OCI-LY3 (cell line): ENCODE measurements around the gene DEDD2.

Source experiments
- H2AFZ ChIP-seq: fragments of 200-600, 300-600 bp; shearing (Covaris generic); 2 replicates; pipeline ENCODE4 v1.6.0; 2014; ENCODE audit warnings: antibody characterized with exemption, low read depth, low read length
- H3K27ac ChIP-seq: fragments of 200-600, 300-600 bp; sonication (generic); 2 replicates; pipeline ENCODE4 v1.5.1; 2014; ENCODE audit warnings: mild to moderate bottlenecking, low read length, moderate library complexity, mixed read lengths
- H3K27me3 ChIP-seq: fragments of 200-600, 300-600 bp; sonication (generic); 2 replicates; pipeline ENCODE4 v1.6.1; 2014; ENCODE audit warnings: low read depth, low read length, mixed read lengths
- H3K36me3 ChIP-seq: fragments of 200-600, 300-600 bp; sonication (generic); replicated peaks from 2 replicates; pipeline ENCODE3; 2014; ENCODE audit warnings: low read depth, low read length, mixed read lengths
- H3K4me1 ChIP-seq: fragments of 300-600, 200-600 bp; sonication (generic); 2 replicates; pipeline ENCODE4 v1.6.1; 2014; ENCODE audit warnings: low read length, mixed read lengths
- H3K4me2 ChIP-seq: fragments of 200-600, 300-600 bp; sonication (generic); 2 replicates; pipeline ENCODE4 v1.6.1; 2014; ENCODE audit warnings: low read length, mixed read lengths
- H3K4me3 ChIP-seq: fragments of 300-600, 200-600 bp; sonication (generic); 2 replicates; pipeline ENCODE4 v1.5.1; 2014; ENCODE audit warnings: antibody characterized with exemption, mild to moderate bottlenecking, low read length, moderate library complexity
- H3K79me2 ChIP-seq: fragments of 300-600, 200-600 bp; shearing (Covaris generic); 2 replicates; pipeline ENCODE4 v1.6.1; 2014; ENCODE audit warnings: mild to moderate bottlenecking, low read length, mixed read lengths
- H3K9ac ChIP-seq: fragments of 300-600, 200-600 bp; shearing (Covaris generic); 2 replicates; pipeline ENCODE4 v1.6.0; 2014; ENCODE audit warnings: mild to moderate bottlenecking, low read length, moderate library complexity
- H3K9me3 ChIP-seq: fragments of 200-600, 300-600 bp; shearing (Covaris generic); 2 replicates; pipeline ENCODE4 v1.6.1; 2014; ENCODE audit warnings: low read length, mixed read lengths; ENCODE audit not compliant: insufficient read depth
- H4K20me1 ChIP-seq: fragments of 200-600, 300-600 bp; sonication (generic); 2 replicates; pipeline ENCODE4 v1.6.1; 2016; ENCODE audit warnings: low read length, mixed read lengths; ENCODE audit not compliant: insufficient read depth
- EZH2phosphoT487 ChIP-seq: fragments of 200-600 bp; shearing (Covaris generic); IDR thresholded peaks from 2 replicates; pipeline ENCODE4 v1.6.1; 2018; ENCODE audit warnings: antibody characterized with exemption, mixed run types, low read depth
- TF ChIP-seq, protein P1 (sequence below): fragments of 200-600, 300-600 bp; sonication (generic); IDR thresholded peaks from 2 replicates; pipeline ENCODE4 v1.5.1; 2014; ENCODE audit warnings: antibody characterized with exemption, low read length, low read depth

DEDD2 gene

DNA sequence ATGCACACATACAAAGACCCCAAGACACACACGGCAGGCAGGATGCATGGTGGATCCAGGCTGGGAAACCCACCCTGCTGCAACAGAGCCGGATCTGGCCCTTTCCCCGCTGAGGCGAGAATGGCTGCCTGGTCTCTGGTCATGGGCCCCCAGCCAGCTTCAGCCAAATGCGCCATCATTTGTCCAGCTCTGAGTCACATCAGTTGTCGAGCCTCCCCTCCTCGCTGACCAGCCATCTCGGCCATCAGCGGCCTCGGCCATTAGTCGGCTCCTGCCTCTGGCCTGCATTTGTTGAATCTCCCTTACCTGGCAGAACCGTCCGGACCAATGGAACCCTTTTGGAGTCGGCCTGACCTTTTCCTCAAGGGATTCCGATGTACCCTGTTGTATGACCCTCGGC, 46.8 kb downstream of the DEDD2 start:
- H3K4me3 ChIP-seq: no peak overlapping the region
- H3K4me1 ChIP-seq: no peaks in the 10 kb centered on the region
- TF ChIP-seq EZH2phosphoT487: no peak
- TF ChIP-seq, protein P1, sequence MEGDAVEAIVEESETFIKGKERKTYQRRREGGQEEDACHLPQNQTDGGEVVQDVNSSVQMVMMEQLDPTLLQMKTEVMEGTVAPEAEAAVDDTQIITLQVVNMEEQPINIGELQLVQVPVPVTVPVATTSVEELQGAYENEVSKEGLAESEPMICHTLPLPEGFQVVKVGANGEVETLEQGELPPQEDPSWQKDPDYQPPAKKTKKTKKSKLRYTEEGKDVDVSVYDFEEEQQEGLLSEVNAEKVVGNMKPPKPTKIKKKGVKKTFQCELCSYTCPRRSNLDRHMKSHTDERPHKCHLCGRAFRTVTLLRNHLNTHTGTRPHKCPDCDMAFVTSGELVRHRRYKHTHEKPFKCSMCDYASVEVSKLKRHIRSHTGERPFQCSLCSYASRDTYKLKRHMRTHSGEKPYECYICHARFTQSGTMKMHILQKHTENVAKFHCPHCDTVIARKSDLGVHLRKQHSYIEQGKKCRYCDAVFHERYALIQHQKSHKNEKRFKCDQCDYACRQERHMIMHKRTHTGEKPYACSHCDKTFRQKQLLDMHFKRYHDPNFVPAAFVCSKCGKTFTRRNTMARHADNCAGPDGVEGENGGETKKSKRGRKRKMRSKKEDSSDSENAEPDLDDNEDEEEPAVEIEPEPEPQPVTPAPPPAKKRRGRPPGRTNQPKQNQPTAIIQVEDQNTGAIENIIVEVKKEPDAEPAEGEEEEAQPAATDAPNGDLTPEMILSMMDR: no peak
- no peak overlapping the region for H3K9ac ChIP-seq
- H3K4me2 ChIP-seq: no peak overlapping the region
- no peaks in the 10 kb centered on the region for H3K9me3 ChIP-seq
- no peaks in the 10 kb centered on the region for H4K20me1 ChIP-seq
- H3K79me2 ChIP-seq: no peaks in the 10 kb centered on the region
- peaks cover 2% of the 10 kb centered on the region for H3K27me3 ChIP-seq
- H2AFZ ChIP-seq: no peak overlapping the region
- no peaks in the 10 kb centered on the region for H3K36me3 ChIP-seq
- no peak overlapping the region for H3K27ac ChIP-seq

DNA sequence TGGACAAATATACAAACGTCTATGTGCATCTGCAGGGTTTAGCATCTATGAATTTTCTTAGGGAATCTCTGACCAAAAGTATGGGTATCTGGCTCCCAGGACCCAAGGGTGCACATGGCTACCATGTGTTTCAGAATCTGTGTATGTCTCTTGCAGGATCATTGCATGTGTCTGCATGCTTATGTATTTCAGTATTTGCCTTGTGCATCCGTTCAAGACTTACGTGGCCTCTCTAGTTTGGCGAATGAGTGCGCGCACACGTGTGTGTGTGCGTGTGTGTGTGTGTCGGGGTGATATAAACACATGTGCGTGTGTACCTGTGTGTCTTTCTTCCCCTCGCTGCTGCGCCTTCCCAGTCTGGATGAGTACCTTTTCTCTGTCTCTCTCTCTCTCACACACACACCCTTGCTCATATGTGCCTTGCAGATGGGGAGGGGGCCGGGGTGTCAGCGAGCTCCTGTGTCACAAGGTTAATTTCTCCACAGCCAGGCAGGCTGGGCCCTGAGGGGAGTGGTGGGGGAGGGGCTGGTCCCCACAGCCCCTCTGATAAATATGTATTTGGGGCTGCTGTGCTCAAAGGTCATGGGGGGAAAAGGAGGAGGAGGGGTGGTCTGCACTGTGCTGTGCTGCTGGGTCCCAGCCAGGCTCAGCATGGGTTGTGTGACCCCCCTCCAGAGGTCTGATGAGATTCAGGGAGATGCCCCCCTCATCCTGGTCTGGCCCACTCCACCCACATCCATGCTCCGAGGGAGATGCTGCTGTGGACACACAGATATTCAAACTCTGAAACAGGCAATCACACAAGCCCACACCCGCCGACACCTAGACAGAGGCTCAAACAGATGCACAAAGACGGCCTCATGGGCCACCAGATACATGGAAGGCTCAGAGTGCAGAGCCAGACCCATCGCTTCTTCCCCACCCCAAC, 47.7 kb downstream of the DEDD2 start:
- H3K9ac ChIP-seq: no peak overlapping the region
- no peaks in the 10 kb centered on the region for H3K36me3 ChIP-seq
- H3K4me3 ChIP-seq: no peak overlapping the region
- H3K27me3 ChIP-seq: no peaks in the 10 kb centered on the region
- H3K79me2 ChIP-seq: no peaks in the 10 kb centered on the region
- H4K20me1 ChIP-seq: no peaks in the 10 kb centered on the region
- H3K27ac ChIP-seq: no peak overlapping the region
- no peaks in the 10 kb centered on the region for H3K9me3 ChIP-seq
- H2AFZ ChIP-seq: no peak overlapping the region
- TF ChIP-seq, protein P1: no peak
- no peak for TF ChIP-seq EZH2phosphoT487
- no peak overlapping the region for H3K4me2 ChIP-seq
- no peaks in the 10 kb centered on the region for H3K4me1 ChIP-seq

GRCh38 chr19:42168206-42168605, 49.3 kb downstream of the DEDD2 start:
- Histone ChIP-seq H3K27me3 (no peaks in the 10 kb centered on the region), H3K4me3 (no peak overlapping the region), H3K79me2 (no peaks in the 10 kb centered on the region), H3K9ac (no peak overlapping the region), H3K4me1 (no peaks in the 10 kb centered on the region), H2AFZ (no peak overlapping the region), H4K20me1 (no peaks in the 10 kb centered on the region), H3K36me3 (no peaks in the 10 kb centered on the region), H3K27ac (no peak overlapping the region), H3K9me3 (no peaks in the 10 kb centered on the region), H3K4me2 (no peak overlapping the region)
- TF ChIP-seq, protein P1: no peak
- TF ChIP-seq EZH2phosphoT487: no peak

DNA sequence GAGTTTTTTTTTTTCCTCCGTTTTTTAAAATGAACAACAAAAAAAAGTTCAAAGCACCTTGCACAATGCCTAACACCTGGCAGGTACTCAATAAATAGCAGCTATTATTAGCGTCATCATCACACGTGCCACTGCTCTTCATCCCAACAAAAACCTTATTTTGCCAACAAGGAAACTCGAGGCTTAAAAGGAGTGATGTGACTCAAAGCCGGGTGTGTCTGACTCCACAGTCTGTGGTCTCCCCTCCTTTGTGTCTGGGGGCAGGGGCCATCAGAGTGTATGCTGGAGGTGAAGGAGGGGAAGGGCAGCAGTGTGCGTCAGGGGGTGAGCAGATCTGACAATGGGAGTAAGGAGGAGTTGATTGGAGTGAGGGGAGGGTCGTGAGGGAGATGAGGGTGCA, 51.2 kb downstream of the DEDD2 start:
- H3K4me2 ChIP-seq: no peak overlapping the region
- no peak for TF ChIP-seq EZH2phosphoT487
- TF ChIP-seq, protein P1: no peak
- no peak overlapping the region for H2AFZ ChIP-seq

More for the DNA sequence above, 51.2 kb downstream of the DEDD2 start:
- H3K27ac ChIP-seq: no peak overlapping the region
- no peaks in the 10 kb centered on the region for H4K20me1 ChIP-seq
- no peak overlapping the region for H3K4me3 ChIP-seq
- no peaks in the 10 kb centered on the region for H3K9me3 ChIP-seq
- H3K9ac ChIP-seq: no peak overlapping the region
- no peaks in the 10 kb centered on the region for H3K79me2 ChIP-seq
- H3K36me3 ChIP-seq: no peaks in the 10 kb centered on the region
- no peaks in the 10 kb centered on the region for H3K4me1 ChIP-seq
- peaks cover 5% of the 10 kb centered on the region for H3K27me3 ChIP-seq
